Hepatocyte (in vitro differentiated cells): ENCODE measurements around the gene CBX2. TPM values are rescaled to one million over a fixed set of nuclear protein-coding genes. Genes with fewer than 3 reads are reported as not detected.

Source experiments
- DNase-seq: peaks from one replicate; pipeline ENCODE4 v3.0.0-alpha.2; 2016; ENCODE audit warnings: low spot score
- H2AFZ ChIP-seq: fragments of 200-600 bp; sonication (generic); 2 replicates; pipeline ENCODE4 v1.6.0; 2016; ENCODE audit warnings: antibody characterized with exemption, mild to moderate bottlenecking
- H3K27ac ChIP-seq: fragments of 200-600 bp; sonication (generic); 2 replicates; pipeline ENCODE4 v1.5.1; 2016; ENCODE audit warnings: mild to moderate bottlenecking
- H3K27me3 ChIP-seq: fragments of 200-600 bp; sonication (generic); 2 replicates; pipeline ENCODE4 v1.6.1; 2016
- H3K36me3 ChIP-seq: fragments of 200-600 bp; sonication (generic); replicated peaks from 2 replicates; pipeline ENCODE4 v1.5.1; 2016; ENCODE audit warnings: low read depth; ENCODE audit not compliant: insufficient read depth
- H3K4me1 ChIP-seq: fragments of 200-600 bp; sonication (generic); 2 replicates; pipeline ENCODE4 v1.5.1; 2016; ENCODE audit warnings: mild to moderate bottlenecking, moderate library complexity; ENCODE audit not compliant: insufficient read depth
- H3K4me2 ChIP-seq: fragments of 200-600 bp; sonication (generic); 2 replicates; pipeline ENCODE4 v1.6.0; 2016
- H3K4me3 ChIP-seq: fragments of 200-600 bp; sonication (generic); 2 replicates; pipeline ENCODE4 v1.5.1; 2016; ENCODE audit warnings: mild to moderate bottlenecking
- H3K79me2 ChIP-seq: fragments of 200-600 bp; sonication (generic); 2 replicates; pipeline ENCODE4 v1.6.0; 2017; ENCODE audit warnings: mild to moderate bottlenecking
- H3K9me2 ChIP-seq: fragments of 200-600 bp; sonication (generic); replicated peaks from 2 replicates; pipeline ENCODE4 v1.6.0; 2017; ENCODE audit warnings: mild to moderate bottlenecking; ENCODE audit not compliant: insufficient read depth
- H3K9me3 ChIP-seq: fragments of 200-600 bp; sonication (generic); 2 replicates; pipeline ENCODE4 v1.5.1; 2016; ENCODE audit warnings: low read depth, mild to moderate bottlenecking
- H4K20me1 ChIP-seq: fragments of 200-600 bp; sonication (generic); 2 replicates; pipeline ENCODE4 v1.6.0; 2016; ENCODE audit warnings: mild to moderate bottlenecking; ENCODE audit not compliant: insufficient read depth, poor library complexity, severe bottlenecking
- CTCF ChIP-seq: fragments of 200-600 bp; sonication (generic); IDR thresholded peaks from 2 replicates; pipeline ENCODE4 v1.5.1; 2016; ENCODE audit warnings: antibody characterized with exemption, mild to moderate bottlenecking; ENCODE audit not compliant: poor library complexity
- EZH2 ChIP-seq: fragments of 200-600 bp; sonication (generic); IDR thresholded peaks from 2 replicates; pipeline ENCODE4 v1.6.1; 2016; ENCODE audit warnings: antibody characterized with exemption, mild to moderate bottlenecking, borderline replicate concordance
- EZH2phosphoT487 ChIP-seq: fragments of 200-600 bp; sonication (generic); IDR thresholded peaks from one replicate; pipeline ENCODE4 v1.6.1; 2018; ENCODE audit warnings: antibody characterized with exemption, mild to moderate bottlenecking, low read depth, moderate library complexity; ENCODE audit not compliant: unreplicated experiment, severe bottlenecking
- WGBS: methylation state at CpG from one replicate; pipeline ENCODE4 v1.1.6; 2016; ENCODE audit warnings: low lambda C conversion rate; ENCODE audit errors: missing lambda C conversion rate; 5-methylcytosine and 5-hydroxymethylcytosine counted together
- polyA plus RNA-seq: library from polyadenylated mRNA; unstranded; fragments of >200 nt; fragmentation: Nextera tagmentation; extraction: Ambion mirVana; gene quantifications from 2 replicates; pipeline ENCODE4 v1.2.1, GENCODE V29; 2016
- total RNA-seq: library from RNA; depleted of rRNA; stranded (reverse); fragments of >200 nt; gene quantifications from 2 replicates; pipeline ENCODE4 v1.2.3, GENCODE V29; 2014

CBX2 gene
- total and polyA plus RNA-seq, 2 experiments from 2014 or later: 11.6 to 16.3 TPM

- TF ChIP-seq CTCF: no peak
- DNase-seq: no peak
- no peak overlapping the region for H2AFZ ChIP-seq
- no peaks in the 10 kb centered on the region for H3K79me2 ChIP-seq
- no peak overlapping the region for H3K27ac ChIP-seq
- peaks cover 9% of the 10 kb centered on the region for H3K4me1 ChIP-seq
- H3K4me3 ChIP-seq: no peak overlapping the region
- no peaks in the 10 kb centered on the region for H4K20me1 ChIP-seq
- H3K36me3 ChIP-seq: no peaks in the 10 kb centered on the region
- H3K9me3 ChIP-seq: no peaks in the 10 kb centered on the region
- peak overlapping the region; percentile 51 for H3K4me2 ChIP-seq
- H3K9me2 ChIP-seq: no peaks in the 10 kb centered on the region
- 87% methylated on average over 10 of the region's 10 CpGs for WGBS
- no peaks in the 10 kb centered on the region for H3K27me3 ChIP-seq
Measured at GRCh38 chr17:79732254-79732653, 45.7 kb upstream of the CBX2 start.

GRCh38 chr17:79732804-79733691 lies 44.9 kb upstream of the CBX2 start:
- no peak for DNase-seq
- Histone ChIP-seq H3K4me2 (no peak overlapping the region), H3K27me3 (no peaks in the 10 kb centered on the region), H4K20me1 (no peaks in the 10 kb centered on the region), H3K4me3 (no peak overlapping the region), H3K79me2 (no peaks in the 10 kb centered on the region), H3K36me3 (no peaks in the 10 kb centered on the region), H3K9me2 (no peaks in the 10 kb centered on the region), H3K9me3 (no peaks in the 10 kb centered on the region), H3K27ac (peak overlapping the region; percentile 8), H2AFZ (no peak overlapping the region), H3K4me1 (peaks cover 8% of the 10 kb centered on the region)
- TF ChIP-seq CTCF (no peak), EZH2 (no peak), EZH2phosphoT487 (no peak)
- WGBS: 72% methylated on average over 33 of the region's 35 CpGs

- no peak overlapping the region for H2AFZ ChIP-seq
- no peaks in the 10 kb centered on the region for H3K36me3 ChIP-seq
- peaks cover 4% of the 10 kb centered on the region for H3K4me1 ChIP-seq
- no peak for DNase-seq
- H3K79me2 ChIP-seq: no peaks in the 10 kb centered on the region
- WGBS: 81% methylated on average over 9 of the region's 9 CpGs
- H3K27ac ChIP-seq: no peak overlapping the region
- no peaks in the 10 kb centered on the region for H3K9me3 ChIP-seq
- H3K4me2 ChIP-seq: no peak overlapping the region
- no peaks in the 10 kb centered on the region for H3K9me2 ChIP-seq
- no peaks in the 10 kb centered on the region for H3K27me3 ChIP-seq
- TF ChIP-seq EZH2phosphoT487: no peak
- no peak for TF ChIP-seq EZH2
- no peak for TF ChIP-seq CTCF
- H4K20me1 ChIP-seq: no peaks in the 10 kb centered on the region
- no peak overlapping the region for H3K4me3 ChIP-seq
Measured at GRCh38 chr17:79733692-79734070, 44.3 kb upstream of the CBX2 start.

GRCh38 chr17:79735096-79735495 lies 42.9 kb upstream of the CBX2 start:
- Histone ChIP-seq H3K4me1 (peaks cover 6% of the 10 kb centered on the region), H3K27ac (no peak overlapping the region), H4K20me1 (no peaks in the 10 kb centered on the region), H2AFZ (no peak overlapping the region), H3K4me3 (no peak overlapping the region), H3K9me2 (no peaks in the 10 kb centered on the region), H3K4me2 (no peak overlapping the region), H3K36me3 (no peaks in the 10 kb centered on the region), H3K27me3 (no peaks in the 10 kb centered on the region), H3K9me3 (no peaks in the 10 kb centered on the region), H3K79me2 (no peaks in the 10 kb centered on the region)
- DNase-seq: no peak
- TF ChIP-seq EZH2: no peak
- TF ChIP-seq CTCF: no peak
- no peak for TF ChIP-seq EZH2phosphoT487
- WGBS: 96% methylated on average over 22 of the region's 32 CpGs
